Measurements from ENCODE around the gene ULBP1. TPM values are rescaled to one million over a fixed set of nuclear protein-coding genes. Genes with fewer than 3 reads are reported as not detected.

ULBP1 gene
- total RNA-seq, 2 experiments from 2014 or later, result 0.08 to 0.14 TPM

DNA sequence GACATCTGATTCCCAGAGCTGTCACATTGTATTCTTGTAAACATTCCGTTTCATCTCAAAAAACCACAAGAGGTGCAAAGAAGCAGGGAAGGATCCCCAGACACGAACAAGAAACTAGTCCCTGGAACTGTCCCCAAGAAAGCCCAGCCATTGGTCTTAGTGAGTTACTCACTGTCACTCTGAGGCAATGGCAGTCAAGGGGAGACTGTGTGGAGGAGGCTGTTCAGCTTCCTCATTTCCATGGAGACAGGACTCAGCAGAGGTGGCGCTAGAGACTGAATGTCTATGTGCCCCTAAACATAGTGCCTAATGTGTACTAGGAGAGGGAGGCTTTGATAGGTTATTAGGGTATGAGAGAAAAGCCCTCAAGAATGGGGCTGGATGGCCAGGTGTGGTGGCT is 11.1 kb downstream of the ULBP1 start:
- Histone ChIP-seq H3K4me3 (ENCODE audit: low read length) (no peak overlapping the region), H3K36me3 (ENCODE audit: insufficient read depth, low read length) (no peaks in the 10 kb centered on the region), H3K4me1 (ENCODE audit: insufficient read depth, low read length) (no peaks in the 10 kb centered on the region), H3K27me3 (ENCODE audit: control insufficient read depth in 1 of 2, insufficient read depth in 2 of 2, low read length in 2 of 2) (peaks cover 30 to 32% of the 10 kb centered on the region in 2 experiments), H3K9me3 (ENCODE audit: control insufficient read depth in 1 of 2, insufficient read depth in 1 of 2, low read length in 2 of 2) (no peaks in the 10 kb centered on the region), H3K27ac (ENCODE audit: low read depth in 1 of 2, low read length in 2 of 2) (no peak overlapping the region)
- no peak for DNase-seq
- CTCF ChIA-PET, result interaction anchor here (1.3 kb wide), 1 partner anchor 9 kb away, joined by 6 read pairs; no protein-coding TSS in a partner anchor
- intact Hi-C loops (cut with DNase I, micrococcal nuclease), result no loop called here
- H3K4me1 Mint-ChIP-seq (ENCODE audit: low read depth), result no peaks in the 10 kb centered on the region
- no peak overlapping the region for H3K27ac Mint-ChIP-seq
- H3K36me3 Mint-ChIP-seq (ENCODE audit: low read depth), result no peaks in the 10 kb centered on the region
- H3K27me3 Mint-ChIP-seq, result peaks cover 91% of the 10 kb centered on the region
- POLR2A ChIA-PET, result no interaction called here
- H3K9me3 Mint-ChIP-seq, result no peaks in the 10 kb centered on the region
- H3K4me3 Mint-ChIP-seq, result no peak overlapping the region
- TF ChIP-seq, protein P1, sequence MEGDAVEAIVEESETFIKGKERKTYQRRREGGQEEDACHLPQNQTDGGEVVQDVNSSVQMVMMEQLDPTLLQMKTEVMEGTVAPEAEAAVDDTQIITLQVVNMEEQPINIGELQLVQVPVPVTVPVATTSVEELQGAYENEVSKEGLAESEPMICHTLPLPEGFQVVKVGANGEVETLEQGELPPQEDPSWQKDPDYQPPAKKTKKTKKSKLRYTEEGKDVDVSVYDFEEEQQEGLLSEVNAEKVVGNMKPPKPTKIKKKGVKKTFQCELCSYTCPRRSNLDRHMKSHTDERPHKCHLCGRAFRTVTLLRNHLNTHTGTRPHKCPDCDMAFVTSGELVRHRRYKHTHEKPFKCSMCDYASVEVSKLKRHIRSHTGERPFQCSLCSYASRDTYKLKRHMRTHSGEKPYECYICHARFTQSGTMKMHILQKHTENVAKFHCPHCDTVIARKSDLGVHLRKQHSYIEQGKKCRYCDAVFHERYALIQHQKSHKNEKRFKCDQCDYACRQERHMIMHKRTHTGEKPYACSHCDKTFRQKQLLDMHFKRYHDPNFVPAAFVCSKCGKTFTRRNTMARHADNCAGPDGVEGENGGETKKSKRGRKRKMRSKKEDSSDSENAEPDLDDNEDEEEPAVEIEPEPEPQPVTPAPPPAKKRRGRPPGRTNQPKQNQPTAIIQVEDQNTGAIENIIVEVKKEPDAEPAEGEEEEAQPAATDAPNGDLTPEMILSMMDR (IDR thresholded peaks at IDR 0.05), result no peak
- ATAC-seq (ENCODE audit: poor library complexity), result no peak

DNA sequence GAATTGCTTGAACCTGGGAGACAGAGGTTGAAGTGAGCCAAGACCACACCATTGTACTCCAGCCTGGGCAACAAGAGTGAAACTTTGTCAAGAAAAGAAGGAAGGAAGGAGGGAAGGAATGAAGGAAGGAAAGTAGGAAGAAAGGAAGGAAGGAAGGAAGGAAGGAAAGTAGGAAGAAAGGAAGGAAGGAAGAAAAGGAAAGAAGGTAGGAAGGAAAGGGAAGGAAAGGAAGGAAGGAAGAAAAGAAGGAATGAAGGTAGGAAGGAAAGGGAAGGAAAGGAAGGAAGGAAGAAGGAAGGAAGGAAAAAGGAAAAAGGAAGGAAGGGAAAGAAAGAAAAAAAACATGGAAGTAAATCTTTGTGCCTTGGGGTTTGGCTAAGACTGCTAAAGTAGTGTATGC is 11.7 kb downstream of the ULBP1 start:
- no peak for ATAC-seq (ENCODE audit: poor library complexity)
- no peaks in the 10 kb centered on the region for H3K4me1 ChIP-seq (ENCODE audit: insufficient read depth, low read length)
- CTCF ChIA-PET, result interaction anchor here (1.3 kb wide), 1 partner anchor 9 kb away, joined by 6 read pairs; no protein-coding TSS in a partner anchor
- Mint-ChIP-seq H3K27me3 (peaks cover 90% of the 10 kb centered on the region), H3K36me3 (ENCODE audit: low read depth) (no peaks in the 10 kb centered on the region), H3K27ac (no peak overlapping the region), H3K9me3 (no peaks in the 10 kb centered on the region), H3K4me1 (ENCODE audit: low read depth) (no peaks in the 10 kb centered on the region), H3K4me3 (no peak overlapping the region)
- H3K9me3 ChIP-seq (ENCODE audit: control insufficient read depth in 1 of 2, insufficient read depth in 1 of 2, low read length in 2 of 2), result no peaks in the 10 kb centered on the region
- H3K4me3 ChIP-seq (ENCODE audit: low read length), result no peak overlapping the region
- DNase-seq, result no peak
- H3K27ac ChIP-seq (ENCODE audit: low read depth in 1 of 2, low read length in 2 of 2), result no peak overlapping the region
- TF ChIP-seq, protein P1 (IDR thresholded peaks at IDR 0.05), result no peak
- no peaks in the 10 kb centered on the region for H3K36me3 ChIP-seq (ENCODE audit: insufficient read depth, low read length)
- peaks cover 26 to 30% of the 10 kb centered on the region in 2 experiments for H3K27me3 ChIP-seq (ENCODE audit: control insufficient read depth in 1 of 2, insufficient read depth in 2 of 2, low read length in 2 of 2)
- intact Hi-C loops (cut with DNase I, micrococcal nuclease), result no loop called here
- POLR2A ChIA-PET, result no interaction called here

DNA sequence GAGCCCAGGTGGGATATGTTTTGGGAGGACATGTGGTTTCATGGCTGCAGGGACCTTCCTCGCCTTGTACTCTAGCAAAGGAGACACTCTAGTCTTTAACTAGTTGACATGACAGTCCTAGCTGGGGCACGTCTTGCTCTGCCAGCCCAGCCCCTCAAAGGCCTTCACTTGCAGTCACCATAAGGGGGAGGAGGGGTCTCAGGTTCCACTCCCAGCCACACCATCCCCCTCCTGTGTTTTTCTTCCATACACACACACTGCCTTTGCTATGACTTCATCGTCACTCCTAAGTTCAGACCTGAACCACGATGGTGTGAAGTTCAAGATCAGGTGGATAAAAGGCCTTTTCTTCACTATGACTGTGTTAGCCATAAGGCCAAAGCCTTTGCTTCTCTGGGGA is 13.5 kb downstream of the ULBP1 start:
- Mint-ChIP-seq H3K36me3 (ENCODE audit: low read depth) (no peaks in the 10 kb centered on the region), H3K27me3 (peaks cover 95% of the 10 kb centered on the region), H3K27ac (no peak overlapping the region), H3K9me3 (no peaks in the 10 kb centered on the region), H3K4me1 (ENCODE audit: low read depth) (peaks cover 5% of the 10 kb centered on the region), H3K4me3 (no peak overlapping the region)
- DNase-seq, result no peak
- TF ChIP-seq, protein P1 (IDR thresholded peaks at IDR 0.05), result no peak
- H3K4me1 ChIP-seq (ENCODE audit: insufficient read depth, low read length), result no peaks in the 10 kb centered on the region
- CTCF ChIA-PET, result no interaction called here
- H3K27ac ChIP-seq (ENCODE audit: low read depth in 1 of 2, low read length in 2 of 2), result no peak overlapping the region
- no peaks in the 10 kb centered on the region for H3K36me3 ChIP-seq (ENCODE audit: insufficient read depth, low read length)
- POLR2A ChIA-PET, result no interaction called here
- H3K27me3 ChIP-seq (ENCODE audit: control insufficient read depth in 1 of 2, insufficient read depth in 2 of 2, low read length in 2 of 2), result peaks cover 29 to 37% of the 10 kb centered on the region in 2 experiments
- no peaks in the 10 kb centered on the region for H3K9me3 ChIP-seq (ENCODE audit: control insufficient read depth in 1 of 2, insufficient read depth in 1 of 2, low read length in 2 of 2)
- intact Hi-C loops (cut with DNase I, micrococcal nuclease), result no loop called here
- no peak overlapping the region for H3K4me3 ChIP-seq (ENCODE audit: low read length)
- ATAC-seq (ENCODE audit: poor library complexity), result no peak
